Heart right ventricle (tissue), 16 donors: ENCODE measurements around the gene SERPINE1. TPM values are rescaled to one million over a fixed set of nuclear protein-coding genes. Genes with fewer than 3 reads are reported as not detected.
A peak's percentile ranks its signal among the peaks of the same experiment; 100 is the strongest.

Source experiments
- ATAC-seq, 8 donors: fragments of 200-7000 bp; cut with Tn5 transposase; one replicate each; pipeline ENCODE4 v1.9.1; 2020; ENCODE audit warnings: mild to moderate bottlenecking in 8 of 8, moderate library complexity in 8 of 8, moderate number of reproducible peaks in 1 of 8
- DNase-seq, 2 donors: peaks; one replicate each; pipeline ENCODE4 v3.0.0-alpha.2; 2020
- H3K27ac ChIP-seq, 10 donors: fragments of 200-600 bp; sonication (generic) in 2 of 10; one replicate each; pipeline versions ENCODE4 v1.5.0 to v1.8.0; 2020 to 2022; ENCODE audit warnings: mild to moderate bottlenecking in 3 of 10
- H3K27me3 ChIP-seq, 7 donors: fragments of 200-600 bp; one replicate each; pipeline ENCODE4 v1.8.0; 2021 to 2022; ENCODE audit warnings: mild to moderate bottlenecking in 2 of 7
- H3K36me3 ChIP-seq, 9 donors: fragments of 200-600 bp; sonication (generic) in 1 of 9; one replicate each; pipeline versions ENCODE4 v1.5.0 to v1.8.0; 2020 to 2022; ENCODE audit warnings: mild to moderate bottlenecking in 2 of 9
- H3K4me1 ChIP-seq, 9 donors: fragments of 200-600 bp; sonication (generic) in 1 of 9; one replicate each; pipeline versions ENCODE4 v1.5.0 to v1.8.0; 2020 to 2022; ENCODE audit warnings: mild to moderate bottlenecking in 4 of 9
- H3K4me3 ChIP-seq, 10 donors: fragments of 200-600 bp; sonication (generic) in 2 of 10; one replicate each; pipeline versions ENCODE4 v1.5.0 to v1.8.0; 2020 to 2022; ENCODE audit warnings: mild to moderate bottlenecking in 7 of 10, moderate library complexity in 2 of 10
- H3K9me3 ChIP-seq, 11 donors: fragments of 200-600 bp in 10 of 11; sonication (generic) in 2 of 11; one replicate each; pipeline versions ENCODE4 v1.5.0 to v1.8.0; 2013 to 2022; ENCODE audit warnings: mild to moderate bottlenecking in 2 of 11, control low read depth in 1 of 11, moderate library complexity in 1 of 11
- WGBS, 2 donors: extraction: QIAGEN DNeasy Blood & Tissue Kit; methylation state at CpG; one replicate each; pipeline ENCODE4 v1.1.7; 2013; ENCODE audit warnings: inconsistent platforms in 1 of 2; 5-methylcytosine and 5-hydroxymethylcytosine counted together
- intact Hi-C, 10 donors: fragments of 100-400 bp; cut with DNase I; formaldehyde crosslinking; loops; one replicate each; pipeline versions ENCODE4 v1.11.1 to v1.14.2; 2022
- polyA plus RNA-seq, 2 donors: library from polyadenylated mRNA; stranded (reverse); fragments of 200-250 nt; gene quantifications; one replicate each; pipeline ENCODE4 v1.2.3, GENCODE V29; 2013
- total RNA-seq, 10 donors: library from RNA; stranded (reverse); fragmentation: NEBNext Ultra II Directional in 3 of 10; extraction: Animal tissue kit (Norgen Biotek cat#: 25700) in 3 of 10; gene quantifications; one replicate each; pipeline versions ENCODE4 v1.2.1 to v1.2.4, GENCODE V29; 2021 to 2023
- TF ChIP-seq, protein P1 (sequence below), 9 donors: fragments of 200-600 bp; sonication (generic) in 2 of 9; IDR thresholded peaks; one replicate each; pipeline versions ENCODE4 v1.5.0 to v1.8.0; 2021 to 2022; ENCODE audit warnings: antibody characterized with exemption in 9 of 9, mild to moderate bottlenecking in 5 of 9, moderate library complexity in 1 of 9
- donor health status: Arrhythmogenic right ventricular cardiomyopathy.
- donor health status: ischemic (EF 13 %, LVEDD 7.1; RV severe dilation, severe dysfunction).
- donor health status: healthy with polysubstance abuse.
- donor health status: DM: no; HTN: yes; CAD: no.
- donor health status: DM: no; HTN: no; CAD: no.
- donor health status: ischemic (EF 25% LVEDD 6.9; RV normal size, moderate dysfunction).
- donor health status: ischemic (EF 25% LVEDD 5.7; RV mildly dilated, moderate dysfunction).
- donor health status: healthy.
- donor health status: DM: yes; HTN: yes; CAD: no.
- donor health status: Ischemic cardiomyopathy.
- donor health status: ischemic (EF 35%, LVEDD 5.7; RV mildly dilated, moderate dysfunction).
- donor health status: nonischemic (EF 11% LVEDD 7.7; RV severe dilation, severe dysfunction).
- donor health status: DM: yes; HTN: yes; CAD: no.
- donor health status: PGD.
- donor health status: ischemic (EF 29% LVEDD 5.4; RV normal size, mild dysfunction).
- donor health status: nonischemic (EF 23%, LVEDD 6.1; RV moderate dilation, normal function).

Gene SERPINE1
- total and polyA plus RNA-seq, 12 donors, result 1.2 to 269 (median 4.6) TPM

DNA sequence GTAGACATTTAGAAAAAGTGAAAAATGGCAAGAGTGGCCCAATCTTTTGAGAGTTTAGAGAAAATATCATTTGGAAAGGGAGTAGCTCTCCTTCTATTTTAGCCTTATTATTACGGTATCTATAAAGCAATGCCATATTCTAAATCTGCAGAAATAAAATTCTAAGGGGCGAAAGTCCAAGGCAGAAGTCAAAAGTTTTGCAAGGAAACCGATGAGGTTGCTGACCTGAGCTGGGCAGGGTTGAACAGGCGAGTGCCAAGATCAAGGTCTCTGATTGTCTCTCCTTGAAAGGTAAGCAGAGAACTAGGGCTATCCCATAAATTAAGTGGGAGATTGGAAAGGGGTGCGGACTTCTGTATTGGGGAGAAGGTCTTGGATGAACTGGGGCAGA lies 30.0 kb upstream of the SERPINE1 start:
- TF ChIP-seq, protein P1, sequence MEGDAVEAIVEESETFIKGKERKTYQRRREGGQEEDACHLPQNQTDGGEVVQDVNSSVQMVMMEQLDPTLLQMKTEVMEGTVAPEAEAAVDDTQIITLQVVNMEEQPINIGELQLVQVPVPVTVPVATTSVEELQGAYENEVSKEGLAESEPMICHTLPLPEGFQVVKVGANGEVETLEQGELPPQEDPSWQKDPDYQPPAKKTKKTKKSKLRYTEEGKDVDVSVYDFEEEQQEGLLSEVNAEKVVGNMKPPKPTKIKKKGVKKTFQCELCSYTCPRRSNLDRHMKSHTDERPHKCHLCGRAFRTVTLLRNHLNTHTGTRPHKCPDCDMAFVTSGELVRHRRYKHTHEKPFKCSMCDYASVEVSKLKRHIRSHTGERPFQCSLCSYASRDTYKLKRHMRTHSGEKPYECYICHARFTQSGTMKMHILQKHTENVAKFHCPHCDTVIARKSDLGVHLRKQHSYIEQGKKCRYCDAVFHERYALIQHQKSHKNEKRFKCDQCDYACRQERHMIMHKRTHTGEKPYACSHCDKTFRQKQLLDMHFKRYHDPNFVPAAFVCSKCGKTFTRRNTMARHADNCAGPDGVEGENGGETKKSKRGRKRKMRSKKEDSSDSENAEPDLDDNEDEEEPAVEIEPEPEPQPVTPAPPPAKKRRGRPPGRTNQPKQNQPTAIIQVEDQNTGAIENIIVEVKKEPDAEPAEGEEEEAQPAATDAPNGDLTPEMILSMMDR (IDR thresholded peaks at IDR 0.05), result no peak
- Histone ChIP-seq H3K27me3 (peaks cover 0 to 14% (median 0%) of the 10 kb centered on the region in 7 donors), H3K36me3 (no peaks in the 10 kb centered on the region), H3K27ac (no peak overlapping the region), H3K9me3 (no peaks in the 10 kb centered on the region), H3K4me3 (no peak overlapping the region), H3K4me1 (peaks cover 0 to 40% (median 25%) of the 10 kb centered on the region in 9 donors)
- 91 to 96% methylated on average over 5 of the region's 5 CpGs for WGBS, 2 donors
- intact Hi-C loops, result loop anchor here in 4 of 10 donors (5.0 kb wide), 2 partner anchors 35 to 40 kb away; no protein-coding TSS in a partner anchor
- ATAC-seq (no peak), DNase-seq (no peak)

DNA sequence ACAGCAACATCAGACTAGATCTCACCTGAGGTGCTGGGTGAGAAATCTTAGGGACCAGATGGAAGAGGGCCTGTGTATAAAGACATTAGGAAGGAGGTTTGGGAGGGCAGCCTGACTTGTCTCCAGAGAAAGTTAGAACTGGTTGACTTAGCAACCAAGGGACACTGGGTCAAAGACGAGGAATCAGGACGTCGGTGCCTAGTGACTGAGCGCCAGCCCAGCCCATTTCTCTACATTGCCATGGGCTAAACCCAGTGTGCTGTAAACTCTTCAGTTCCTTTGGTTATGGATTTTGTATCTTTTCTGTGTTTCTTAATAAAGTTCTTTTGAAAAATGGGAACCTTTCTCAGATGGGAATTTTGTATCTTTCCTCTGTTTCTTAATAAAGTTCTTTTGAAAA lies 29.3 kb upstream of the SERPINE1 start:
- intact Hi-C loops, result loop anchor here in 4 of 10 donors (5.0 kb wide), 2 partner anchors 35 to 40 kb away; no protein-coding TSS in a partner anchor
- TF ChIP-seq, protein P1 (IDR thresholded peaks at IDR 0.05), result no peak
- WGBS, 2 donors, result 82 to 86% methylated on average over 4 of the region's 4 CpGs

DNA sequence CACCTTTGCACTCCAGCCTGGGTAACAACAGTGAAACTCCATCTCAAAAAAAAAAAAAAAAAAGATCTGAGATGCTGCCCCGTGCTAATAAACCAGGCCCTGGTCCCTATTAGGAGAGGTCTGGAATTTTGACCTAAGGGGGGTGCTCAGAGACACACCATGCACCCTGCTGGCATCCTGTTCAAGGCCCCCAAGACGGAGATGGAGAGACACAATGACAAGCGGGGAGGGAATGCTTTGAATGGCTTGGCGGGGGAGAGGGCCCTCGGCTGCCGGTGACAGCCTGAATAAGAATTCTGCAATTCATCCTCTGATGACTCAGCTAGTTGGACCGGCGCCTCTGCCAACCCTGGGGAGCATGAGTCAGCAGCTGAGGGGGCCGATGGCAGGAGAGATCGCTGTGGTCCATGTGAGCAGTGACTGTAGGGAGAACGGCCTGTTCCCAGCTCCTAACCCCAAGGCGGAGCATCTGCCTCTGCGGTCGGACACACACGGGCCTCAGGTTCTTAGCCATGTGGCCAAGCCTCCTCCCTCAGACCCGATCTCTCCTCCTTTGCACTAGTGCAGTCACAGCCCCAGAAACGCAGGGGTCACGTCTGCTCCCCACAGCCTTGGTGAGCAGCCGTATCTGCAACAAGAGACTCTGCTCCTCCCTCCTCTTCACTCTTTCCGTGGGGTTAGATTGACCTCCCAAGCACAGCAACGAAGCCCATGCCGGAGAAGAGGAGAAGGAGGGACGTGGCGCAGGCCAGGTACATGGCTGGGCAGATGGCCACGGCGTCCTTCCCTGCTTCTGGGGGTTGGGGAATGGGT lies 26.7 kb upstream of the SERPINE1 start:
- intact Hi-C loops, result loop anchor here in 4 of 10 donors (5.0 kb wide), 2 partner anchors 32 to 37 kb away; no protein-coding TSS in a partner anchor
- H3K4me1 ChIP-seq, result peaks cover 0 to 41% (median 24%) of the 10 kb centered on the region in 9 donors
- peak overlapping the region in 9 of 10 donors; percentile 9 to 78 (median 63) for H3K27ac ChIP-seq
- DNase-seq, result peak; percentile 90 to 91
- no peaks in the 10 kb centered on the region for H3K36me3 ChIP-seq
- WGBS, 2 donors, result 29 to 35% methylated on average over 26 of the region's 26 CpGs
- TF ChIP-seq, protein P1 (IDR thresholded peaks at IDR 0.05), result no peak
- no peaks in the 10 kb centered on the region for H3K9me3 ChIP-seq
- H3K4me3 ChIP-seq, result no peak overlapping the region
- ATAC-seq, result peak; percentile 89 to 96 (median 94)
- peaks cover 0 to 14% (median 0%) of the 10 kb centered on the region in 7 donors for H3K27me3 ChIP-seq

More for the DNA sequence above, 29.3 kb upstream of the SERPINE1 start:
- H3K27ac ChIP-seq, result no peak overlapping the region
- no peaks in the 10 kb centered on the region for H3K36me3 ChIP-seq
- no peaks in the 10 kb centered on the region for H3K9me3 ChIP-seq
- no peak for ATAC-seq
- peaks cover 0 to 40% (median 25%) of the 10 kb centered on the region in 9 donors for H3K4me1 ChIP-seq
- DNase-seq, result no peak
- no peak overlapping the region for H3K4me3 ChIP-seq
- peaks cover 0 to 14% (median 0%) of the 10 kb centered on the region in 7 donors for H3K27me3 ChIP-seq

DNA sequence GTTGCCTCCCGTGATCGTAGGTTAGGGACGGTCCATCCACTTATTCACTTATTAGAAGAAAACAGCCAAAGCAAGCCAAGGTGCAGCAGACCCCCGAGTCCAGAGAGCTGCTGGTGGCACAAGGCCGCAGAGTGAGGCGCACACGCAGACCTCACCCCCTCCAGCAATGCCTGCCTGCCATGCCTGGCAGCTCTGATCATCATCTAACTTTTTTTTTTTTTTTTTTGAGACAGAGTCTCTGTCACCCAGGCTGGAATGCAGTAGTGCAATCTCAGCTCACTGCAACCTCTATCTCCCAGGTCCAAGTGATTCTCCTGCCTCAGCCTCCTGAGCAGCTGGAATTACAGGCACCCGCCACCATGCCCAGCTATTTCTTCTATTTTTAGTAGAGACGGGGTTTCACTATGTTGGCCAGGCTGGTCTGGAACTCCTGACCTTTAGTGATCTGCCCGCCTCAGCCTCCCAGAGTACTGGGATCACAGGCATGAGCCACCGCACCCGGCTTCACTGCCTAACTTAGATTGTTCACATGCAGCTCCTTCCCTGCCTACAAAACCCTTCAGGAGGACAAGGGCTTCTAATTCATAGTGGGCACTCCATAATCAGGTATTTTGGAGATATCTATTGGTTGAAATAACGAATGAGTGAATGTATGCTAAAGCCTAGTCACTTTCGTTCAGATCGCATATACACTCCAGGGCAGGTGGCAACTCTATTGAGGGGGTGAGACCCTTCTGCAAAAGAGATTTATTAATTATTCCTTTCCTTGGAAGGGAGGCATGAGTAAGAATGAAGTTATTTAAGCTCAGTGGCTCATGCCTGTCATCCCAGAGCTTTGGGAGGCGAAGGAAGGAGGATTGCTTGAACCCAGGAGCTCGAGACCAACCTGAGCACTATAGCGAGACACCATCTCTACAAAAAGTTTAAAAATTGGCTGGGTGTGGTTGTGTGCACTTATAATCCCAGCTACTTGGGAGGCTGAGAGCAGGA lies 25.8 kb upstream of the SERPINE1 start:
- WGBS, 2 donors, result 90 to 94% methylated on average over 18 of the region's 18 CpGs
- DNase-seq, result no peak
- H3K27me3 ChIP-seq, result peaks cover 0 to 14% (median 0%) of the 10 kb centered on the region in 7 donors
- no peak overlapping the region for H3K4me3 ChIP-seq
- ATAC-seq, result no peak
- H3K36me3 ChIP-seq, result no peaks in the 10 kb centered on the region
- no peaks in the 10 kb centered on the region for H3K9me3 ChIP-seq
- peak overlapping the region in 5 of 10 donors; percentile 56 to 78 (median 57) for H3K27ac ChIP-seq
- H3K4me1 ChIP-seq, result peaks cover 0 to 41% (median 24%) of the 10 kb centered on the region in 9 donors
- TF ChIP-seq, protein P1 (IDR thresholded peaks at IDR 0.05), result no peak
- intact Hi-C loops, result no loop called here
